Right hindlimb (tissue), 1 donor: ENCODE results near the gene C8G.

Experiments
- DNase-seq: peaks from one replicate; pipeline ENCODE4 v3.0.0-alpha.2; 2018

Gene C8G

GRCh38 chr9:136985027-136985602 lies 40.1 kb downstream of the C8G start:
- no peak for DNase-seq

- no peak for DNase-seq
Measured at GRCh38 chr9:136985853-136986252, 40.8 kb downstream of the C8G start.

GRCh38 chr9:136988872-136989271 lies 43.8 kb downstream of the C8G start:
- no peak for DNase-seq

- DNase-seq, result no peak
Measured at GRCh38 chr9:136990242-136990911, 45.3 kb downstream of the C8G start.

- peak; percentile 91 for DNase-seq
Measured at GRCh38 chr9:136991993-136992818, 47.2 kb downstream of the C8G start, which contains the start of gene PAXX. PAXX (plus strand) TSS chr9:136992422; CDS start chr9:136992444, 22 bp downstream.

- no peak for DNase-seq
Measured at GRCh38 chr9:136992819-136993369, 47.9 kb downstream of the C8G start.

- no peak for DNase-seq
Measured at GRCh38 chr9:136994180-136994887, 49.3 kb downstream of the C8G start.

GRCh38 chr9:136994888-136995230 lies 49.8 kb downstream of the C8G start:
- DNase-seq, result no peak

GRCh38 chr9:136995362-136995761 lies 50.3 kb downstream of the C8G start:
- no peak for DNase-seq

GRCh38 chr9:136995772-136996311 lies 50.8 kb downstream of the C8G start:
- DNase-seq, result no peak
